ENCODE measurements around the gene CREB5.
A peak's percentile ranks its signal among the peaks of the same experiment; 100 is the strongest.

Gene CREB5

GRCh38 chr7:28836716-28837115, 424.4 kb downstream of the CREB5 start:
- DNase-seq = no peak

- no peak for DNase-seq
These were observed 424.9 kb downstream of the CREB5 start for GRCh38 chr7:28837216-28837615.

- no peak for DNase-seq
These were observed 428.3 kb downstream of the CREB5 start for GRCh38 chr7:28840592-28840995.

GRCh38 chr7:28841766-28842165, 429.4 kb downstream of the CREB5 start:
- no peak for DNase-seq

DNA sequence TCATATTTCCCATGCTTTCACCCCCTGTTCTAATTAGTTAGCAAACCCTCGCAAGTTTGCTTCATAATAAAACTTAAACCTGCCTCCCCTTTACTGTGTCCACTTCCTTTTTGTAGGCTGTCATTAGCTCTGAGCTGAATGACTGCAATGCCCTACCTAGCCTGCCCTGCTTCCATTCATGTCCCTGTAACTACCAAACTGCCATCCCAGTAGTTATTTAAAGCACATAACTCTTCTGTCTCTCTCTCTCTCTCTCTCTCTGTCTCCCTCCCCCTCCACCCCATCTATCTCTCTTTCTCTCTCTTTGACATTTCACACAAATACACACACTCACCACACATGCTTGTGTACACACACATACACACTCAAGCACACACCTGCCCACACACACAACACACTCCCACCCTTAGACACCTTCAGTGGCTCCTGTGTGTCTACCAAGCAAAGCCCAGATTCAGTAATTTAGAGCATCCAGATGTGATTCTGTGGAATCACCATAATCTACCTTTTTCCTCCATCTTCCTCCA, 430.5 kb downstream of the CREB5 start:
- no peak for DNase-seq

DNA sequence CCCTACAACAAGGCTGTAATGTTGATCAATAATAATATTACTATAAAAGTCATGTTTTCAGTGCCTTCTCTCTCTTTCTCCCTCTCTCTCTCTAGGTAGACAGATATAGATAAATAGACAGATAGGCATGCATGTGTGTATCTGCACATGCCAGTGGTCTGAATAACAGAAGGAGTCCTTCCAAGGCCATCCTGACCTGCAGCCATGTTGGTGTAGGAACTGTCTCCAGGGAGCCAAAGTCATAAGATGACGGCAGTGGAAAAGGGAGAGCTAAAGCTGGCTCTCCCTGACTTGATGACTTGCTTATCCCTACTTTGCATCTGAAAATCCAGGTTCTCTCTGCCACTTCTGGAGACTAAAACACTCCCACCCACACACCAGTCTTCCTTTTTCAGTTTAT, 432.8 kb downstream of the CREB5 start:
- DNase-seq = no peak

DNA sequence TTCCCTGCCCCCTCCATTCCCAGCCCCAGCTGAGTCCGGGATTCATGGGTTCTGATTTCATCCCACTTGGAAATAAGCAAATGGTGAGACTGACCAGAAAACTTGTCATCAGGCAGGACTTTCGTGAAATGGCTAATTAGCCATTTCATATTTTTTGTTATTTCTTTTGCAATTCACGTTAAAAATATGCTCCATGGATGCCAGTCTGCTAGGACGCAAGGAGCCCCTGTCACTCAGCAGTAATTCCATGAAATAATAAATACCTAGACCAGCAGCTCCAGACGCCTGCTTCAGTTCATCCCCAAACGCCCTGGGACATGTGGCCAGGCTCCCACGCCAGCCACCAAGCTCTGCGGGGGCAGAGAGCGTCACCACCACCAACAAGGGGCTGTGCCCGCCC, 434.9 kb downstream of the CREB5 start:
- no peak for DNase-seq

GRCh38 chr7:28847681-28848080, 435.4 kb downstream of the CREB5 start:
- DNase-seq = no peak

DNA sequence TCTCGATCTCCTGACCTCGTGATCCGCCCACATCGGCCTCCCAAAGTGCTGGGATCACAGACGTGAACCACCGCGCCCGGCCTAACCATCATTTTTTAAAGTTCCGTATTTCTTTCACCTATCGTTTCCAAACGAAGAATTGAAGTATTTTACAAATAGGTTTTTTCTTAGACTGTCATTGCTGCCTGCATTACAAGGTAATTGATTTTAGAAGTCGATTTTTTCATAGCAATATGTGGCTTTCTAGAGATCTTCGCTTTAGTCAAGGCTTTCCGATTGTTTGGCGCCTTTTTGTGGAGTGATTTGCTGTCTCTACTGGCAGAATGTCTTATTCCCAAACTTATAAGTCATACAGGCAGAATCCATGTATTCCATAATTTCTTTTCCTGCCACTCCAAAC, 436.6 kb downstream of the CREB5 start:
- no peak for DNase-seq

- DNase-seq = no peak
These were observed 438.4 kb downstream of the CREB5 start for GRCh38 chr7:28850699-28851098.

DNA sequence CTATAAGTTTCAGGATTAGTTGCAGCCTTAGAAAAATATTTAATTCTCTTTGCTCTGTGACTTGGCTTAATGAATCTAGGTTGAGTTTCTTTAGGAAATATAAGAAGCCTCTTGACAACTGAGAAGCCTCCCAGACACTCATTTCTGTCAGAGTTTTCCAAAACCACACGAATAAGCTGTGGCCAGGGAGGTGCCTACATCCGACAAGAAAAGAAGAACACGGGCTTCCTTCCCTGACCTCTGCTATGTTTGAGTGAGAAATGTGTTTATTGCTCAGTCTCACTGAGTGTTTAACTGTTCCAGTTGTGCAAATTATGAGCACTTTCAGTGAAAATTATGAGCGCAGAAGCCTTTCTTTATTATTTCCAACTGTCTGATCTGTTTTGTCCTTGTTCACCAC, 440.8 kb downstream of the CREB5 start:
- DNase-seq = no peak

GRCh38 chr7:28853834-28854749, 441.8 kb downstream of the CREB5 start:
- DNase-seq = peak; percentile 86 to 88

DNA sequence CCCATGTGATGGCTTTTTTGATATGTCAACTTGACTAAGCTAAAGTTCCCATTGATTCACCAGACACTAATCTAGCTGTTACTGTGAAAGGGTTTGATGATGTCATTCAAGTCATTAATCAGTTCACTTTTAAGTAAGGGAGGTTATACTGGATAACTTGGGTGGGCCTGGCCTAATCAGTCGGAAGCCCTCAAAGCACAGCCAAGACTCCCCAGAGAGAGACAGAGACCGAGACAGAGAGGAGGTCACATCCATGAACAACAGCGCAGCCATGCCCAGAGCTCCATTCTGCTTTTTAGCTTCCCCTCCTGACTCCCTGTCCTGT, 442.4 kb downstream of the CREB5 start:
- no peak for DNase-seq

- no peak for DNase-seq
These were observed 443.4 kb downstream of the CREB5 start for GRCh38 chr7:28855538-28856217.

DNA sequence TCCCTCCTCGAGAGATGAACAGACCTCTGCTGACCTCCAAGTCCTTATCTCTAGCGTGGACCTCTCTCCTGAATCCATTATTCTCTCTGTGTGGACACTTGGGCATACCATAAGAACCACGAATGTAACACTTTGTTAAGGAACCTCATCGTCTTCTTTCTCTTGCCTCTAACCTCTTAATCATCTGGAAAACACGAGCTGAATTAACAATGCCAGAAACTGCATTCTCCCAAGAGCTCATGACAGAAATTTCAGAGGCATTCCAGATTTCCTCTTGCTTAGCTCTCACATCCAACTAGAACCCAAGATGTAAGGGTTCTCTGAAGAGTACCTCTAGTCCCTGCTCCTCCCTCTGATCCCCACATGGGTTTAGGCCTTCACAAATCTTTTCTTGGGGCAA, 444.3 kb downstream of the CREB5 start:
- no peak for DNase-seq

DNA sequence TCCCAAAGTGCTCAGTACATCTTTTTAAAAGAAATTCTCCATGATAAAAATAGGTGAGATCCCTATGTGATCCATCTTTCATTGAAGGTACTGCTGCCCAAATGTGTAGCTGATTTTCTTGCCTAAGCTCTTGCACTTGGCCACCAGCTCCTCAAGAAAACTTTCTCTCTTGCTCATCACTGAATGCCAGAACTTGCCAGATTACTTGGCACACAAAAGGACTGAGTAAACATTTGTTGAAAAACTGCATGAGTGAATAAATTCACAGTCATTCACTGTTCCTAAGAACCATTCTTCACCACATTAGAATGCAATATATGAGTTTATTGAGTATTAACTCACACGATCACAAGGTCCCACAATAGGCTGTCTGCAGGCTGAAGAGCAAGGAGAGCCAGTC, 445.9 kb downstream of the CREB5 start:
- DNase-seq = no peak

DNA sequence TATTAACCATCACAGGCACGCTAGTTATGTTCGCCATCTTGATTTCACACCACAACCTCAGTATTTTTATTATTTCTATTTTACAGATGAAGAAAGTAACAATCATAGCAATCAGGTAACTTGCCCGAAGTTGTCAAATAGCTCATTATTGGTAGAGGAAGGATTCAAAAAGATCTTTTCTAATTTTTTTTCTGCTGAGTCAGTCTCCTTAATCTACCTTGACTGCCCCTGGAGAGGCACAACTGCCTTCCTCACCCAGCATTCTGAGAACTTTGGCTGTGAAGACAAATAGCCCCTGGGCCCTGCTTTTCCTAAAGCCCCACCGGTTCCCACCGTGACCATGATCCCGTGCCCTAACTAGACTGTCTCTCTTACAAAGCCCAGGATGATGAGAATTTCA, 446.6 kb downstream of the CREB5 start:
- no peak for DNase-seq

GRCh38 chr7:28861825-28862224, 449.5 kb downstream of the CREB5 start:
- no peak for DNase-seq

GRCh38 chr7:28862595-28863272, 450.4 kb downstream of the CREB5 start:
- DNase-seq = no peak

GRCh38 chr7:28865601-28866144, 453.4 kb downstream of the CREB5 start:
- DNase-seq = no peak

- no peak for DNase-seq
These were observed 456.4 kb downstream of the CREB5 start for GRCh38 chr7:28868712-28869111.

- DNase-seq = no peak
These were observed 458.8 kb downstream of the CREB5 start for GRCh38 chr7:28871077-28871476.

DNA sequence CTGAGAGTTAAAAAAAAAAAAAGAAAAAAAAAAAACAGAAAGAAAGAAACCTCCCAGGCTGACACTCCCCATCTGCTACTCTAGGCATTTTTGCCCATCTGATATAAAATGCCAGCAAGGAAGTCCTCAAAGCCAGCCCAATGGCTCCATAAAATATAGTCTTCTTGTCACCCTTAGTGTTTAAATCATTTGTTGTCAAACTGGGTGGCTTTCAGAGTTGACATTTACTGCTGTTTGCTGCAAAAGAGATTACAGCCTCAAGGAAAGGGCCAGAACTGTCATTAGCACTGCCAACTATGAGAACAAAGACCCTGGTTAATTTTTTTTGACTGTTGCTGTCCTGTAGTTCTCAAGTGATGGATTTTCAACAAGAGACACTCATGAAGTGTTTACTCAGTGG, 459.3 kb downstream of the CREB5 start:
- DNase-seq = no peak

All from activated T-cell treated with anti-CD3 and anti-CD28 coated beads, Interleukin-2, amount 50 U/mL, for 48 hours (primary cell).